Measurements from ENCODE around the gene SIAH3.

- TF ChIP-seq CTCF (IDR thresholded peaks at IDR 0.05 in 2 of 3, conservative IDR thresholded peaks at IDR 0.05 in 1 of 3; ENCODE audit: borderline replicate concordance in 1 of 3, insufficient read depth in 1 of 3, low read depth in 2 of 3, low read length in 2 of 3) (no peak), JUND (IDR thresholded peaks at IDR 0.05) (no peak)
Measured at GRCh38 chr13:45763419-45763818, 88.1 kb downstream of the SIAH3 start.
